Spleen (tissue), 11 donors: Measurements from ENCODE around the gene EOLA1. TPM values are rescaled to one million over a fixed set of nuclear protein-coding genes. Genes with fewer than 3 reads are reported as not detected.
"Not testable (repeated sequence)": the region's sequence is repeated elsewhere in the genome, so short reads cannot be mapped to it uniquely, and the experiment has no call there.

ENCODE experiments used
- DNase-seq: peaks from one replicate; pipeline ENCODE4 v3.0.0-alpha.2; 2020
- H3K27ac ChIP-seq, 8 donors: fragments of 200-600 bp; sonication (generic) in 7 of 8; 1 replicate in 4 of 8; 2 replicates in 4 of 8; pipeline versions ENCODE4 v1.5.0 to v1.8.0; 2016 to 2021; ENCODE audit warnings: inconsistent platforms in 4 of 8, mild to moderate bottlenecking in 4 of 8, moderate library complexity in 1 of 8
- H3K27me3 ChIP-seq, 7 donors: fragments of 200-600 bp; sonication (generic) in 6 of 7; replicated peaks in 1 of 7; 1 replicate in 4 of 7; 2 replicates in 3 of 7; pipeline versions ENCODE4 v1.5.0 to v1.8.0; 2016 to 2021; ENCODE audit warnings: inconsistent platforms in 3 of 7, mild to moderate bottlenecking in 1 of 7
- H3K36me3 ChIP-seq, 6 donors: fragments of 200-600 bp; sonication (generic) in 5 of 6; 1 replicate in 4 of 6; 2 replicates in 2 of 6; pipeline versions ENCODE4 v1.5.0 to v1.8.0; 2016 to 2021; ENCODE audit warnings: inconsistent platforms in 2 of 6
- H3K4me1 ChIP-seq, 6 donors: fragments of 200-600 bp; sonication (generic) in 5 of 6; 1 replicate in 3 of 6; 2 replicates in 3 of 6; pipeline versions ENCODE4 v1.5.0 to v1.8.0; 2016 to 2021; ENCODE audit warnings: inconsistent platforms in 3 of 6
- H3K4me3 ChIP-seq, 8 donors: fragments of 200-600 bp; sonication (generic) in 7 of 8; 1 replicate in 4 of 8; 2 replicates in 4 of 8; pipeline versions ENCODE4 v1.5.0 to v1.8.0; 2016 to 2021; ENCODE audit warnings: inconsistent platforms in 4 of 8, mild to moderate bottlenecking in 4 of 8, moderate library complexity in 2 of 8
- H3K9me3 ChIP-seq, 8 donors: fragments of 200-600 bp; sonication (generic) in 7 of 8; 1 replicate in 4 of 8; 2 replicates in 4 of 8; pipeline versions ENCODE4 v1.5.0 to v1.8.0; 2016 to 2021; ENCODE audit warnings: inconsistent platforms in 4 of 8
- CTCF ChIP-seq, 11 experiments: fragments of 200-600 bp in 7 of 11; fragments of 450-650 bp in 4 of 11; sonication (generic) in 4 of 11; IDR thresholded peaks in 8 of 11; conservative IDR thresholded peaks in 3 of 11; 1 replicate in 7 of 11; 2 replicates in 4 of 11; pipeline versions ENCODE4 v1.4.0 to v1.8.0; 2016 to 2021; ENCODE audit warnings: antibody characterized with exemption in 11 of 11, inconsistent platforms in 4 of 11, mild to moderate bottlenecking in 1 of 11
- POLR2A ChIP-seq, 3 donors: fragments of 450-650 bp; IDR thresholded peaks; one replicate each; pipeline ENCODE4 v1.5.1; 2017; ENCODE audit warnings: antibody characterized with exemption in 3 of 3, mild to moderate bottlenecking in 1 of 3
- POLR2AphosphoS5 ChIP-seq, 3 donors: sonication (generic); formaldehyde crosslinking; IDR thresholded peaks; one replicate each; pipeline ENCODE4 v1.5.1; 2017; ENCODE audit warnings: antibody characterized with exemption in 3 of 3
- WGBS, 5 donors: extraction: QIAGEN DNeasy Blood & Tissue Kit in 3 of 5; methylation state at CpG; one replicate each; pipeline versions ENCODE4 v1.1.5 to v1.1.7; 2013 to 2018; 5-methylcytosine and 5-hydroxymethylcytosine counted together
- intact Hi-C: fragments of 100-400 bp; cut with DNase I; formaldehyde crosslinking; loops from one replicate; pipeline ENCODE4 v1.15.0; 2023; ENCODE audit warnings: low total_unique reads
- polyA plus RNA-seq, 3 donors: library from polyadenylated mRNA; stranded (reverse); fragments of 200-250 nt; gene quantifications; one replicate each; pipeline ENCODE4 v1.2.1, GENCODE V29; 2013
- total RNA-seq, 7 donors: library from RNA; depleted of rRNA in 3 of 7; stranded (reverse); fragments of >200 nt in 3 of 7; fragmentation: NEBNext Ultra II Directional in 4 of 7; extraction: Animal tissue kit (Norgen Biotek cat#: 25700) in 4 of 7; gene quantifications; one replicate each; pipeline versions ENCODE4 v1.1.0 to v1.2.1, GENCODE V29; 2016 to 2021
- donor health status: healthy with polysubstance abuse.
- donor health status: DM: no; HTN: no; CAD: no; lungs with moderate emphysema.
- donor health status: DM: no; HTN: no; CAD: no.
- donor health status: Bipolar disorder and iron deficiency.
- donor health status: healthy.
- donor health status: DM: no; HTN: no; CAD: no.
- donor health status: DM: yes; HTN: yes; CAD: no.

Gene EOLA1
- total and polyA plus RNA-seq, 10 donors: 17.6 to 37.8 (median 24.5) TPM

- Histone ChIP-seq H3K36me3 (peaks cover 0 to 92% (median 72%) of the 10 kb centered on the region in 6 donors), H3K27ac (no peak overlapping the region), H3K4me1 (peaks cover 0 to 22% (median 1%) of the 10 kb centered on the region in 6 donors), H3K9me3 (no peaks in the 10 kb centered on the region), H3K27me3 (no peaks in the 10 kb centered on the region), H3K4me3 (no peak overlapping the region)
- TF ChIP-seq CTCF (IDR thresholded peaks at IDR 0.05 in 8 of 11, conservative IDR thresholded peaks at IDR 0.05 in 3 of 11): no peak
- no peak for TF ChIP-seq POLR2A (IDR thresholded peaks at IDR 0.05)
- no peak for TF ChIP-seq POLR2AphosphoS5 (IDR thresholded peaks at IDR 0.05)
- intact Hi-C loops: no loop called here
- 84 to 93% (median 91%) methylated on average over 4 of the region's 4 CpGs for WGBS, 5 donors
- no peak for DNase-seq
Observed at GRCh38 chrX:149498767-149499166, 42.0 kb upstream of the EOLA1 start.

- H3K27ac ChIP-seq: no peak overlapping the region
- H3K4me1 ChIP-seq: peaks cover 0 to 30% (median 2%) of the 10 kb centered on the region in 6 donors
- 59 to 91% (median 77%) methylated on average over 5 of the region's 5 CpGs for WGBS, 5 donors
- H3K9me3 ChIP-seq: no peaks in the 10 kb centered on the region
- H3K36me3 ChIP-seq: peaks cover 0 to 82% (median 63%) of the 10 kb centered on the region in 6 donors
- no peak for DNase-seq
- intact Hi-C loops: no loop called here
- H3K27me3 ChIP-seq: no peaks in the 10 kb centered on the region
- no peak overlapping the region for H3K4me3 ChIP-seq
- TF ChIP-seq POLR2A (IDR thresholded peaks at IDR 0.05) (no peak), CTCF (IDR thresholded peaks at IDR 0.05 in 8 of 11, conservative IDR thresholded peaks at IDR 0.05 in 3 of 11) (no peak), POLR2AphosphoS5 (IDR thresholded peaks at IDR 0.05) (no peak)
Observed at GRCh38 chrX:149499766-149500165, 41.0 kb upstream of the EOLA1 start.

- DNase-seq, intact Hi-C loops, H3K9me3 ChIP-seq, H3K27me3 ChIP-seq: not testable (repeated sequence)
- Histone ChIP-seq H3K36me3 (peaks cover 0 to 50% (median 33%) of the 10 kb centered on the region in 6 donors), H3K4me1 (peaks cover 0 to 37% (median 4%) of the 10 kb centered on the region in 6 donors), H3K4me3 (peak overlapping the region in 1 of 8 donors; percentile 78), H3K27ac (peak overlapping the region in 2 of 8 donors; percentile 47 to 96)
- 42 to 65% (median 50%) methylated on average over 2 to 5 of the region's 5 CpGs for WGBS, 5 donors
Observed at GRCh38 chrX:149502923-149503322, 37.9 kb upstream of the EOLA1 start.

- Histone ChIP-seq H3K4me3 (peak overlapping the region in 5 of 8 donors; percentile 49 to 78 (median 52)), H3K27ac (peak overlapping the region in 4 of 8 donors; percentile 95 to 96 (median 96)), H3K4me1 (peaks cover 0 to 37% (median 4%) of the 10 kb centered on the region in 6 donors), H3K36me3 (peaks cover 0 to 45% (median 28%) of the 10 kb centered on the region in 6 donors)
- DNase-seq, H3K27me3 ChIP-seq, intact Hi-C loops, H3K9me3 ChIP-seq: not testable (repeated sequence)
- peak in 2 of 3 donors; percentile 18 to 37 for TF ChIP-seq POLR2AphosphoS5 (IDR thresholded peaks at IDR 0.05)
- WGBS, 5 donors: 14 to 48% (median 24%) methylated on average over 2 to 6 of the region's 10 CpGs; no CpG with 5 or more reads in 1 of the 5 donors
Observed at GRCh38 chrX:149503446-149503845, 37.4 kb upstream of the EOLA1 start.

GRCh38 chrX:149504226-149504914 lies 36.4 kb upstream of the EOLA1 start:
- H3K4me3 ChIP-seq: peak overlapping the region; percentile 36 to 78 (median 52)
- DNase-seq: peak; percentile 88
- 22 to 45% (median 39%) methylated on average over 8 to 10 of the region's 10 CpGs for WGBS, 5 donors
- H3K27ac ChIP-seq: peak overlapping the region; percentile 77 to 96 (median 94)
- no peaks in the 10 kb centered on the region for H3K9me3 ChIP-seq
- peak in 2 of 3 donors; percentile 17 to 38 for TF ChIP-seq POLR2AphosphoS5 (IDR thresholded peaks at IDR 0.05)
- peak in 7 of 11 experiments; percentile 13 to 49 (median 43) for TF ChIP-seq CTCF (IDR thresholded peaks at IDR 0.05 in 8 of 11, conservative IDR thresholded peaks at IDR 0.05 in 3 of 11)
- no peak for TF ChIP-seq POLR2A (IDR thresholded peaks at IDR 0.05)
- peaks cover 0 to 37% (median 4%) of the 10 kb centered on the region in 6 donors for H3K4me1 ChIP-seq
- H3K27me3 ChIP-seq: no peaks in the 10 kb centered on the region
- intact Hi-C loops: no loop called here
- H3K36me3 ChIP-seq: peaks cover 0 to 36% (median 26%) of the 10 kb centered on the region in 6 donors
